ENCODE measurements around the gene COL23A1.

COL23A1 gene

GRCh38 chr5:178213003-178213461 is 377.2 kb downstream of the COL23A1 start:
- no peak for DNase-seq

GRCh38 chr5:178212241-178213002 is 377.8 kb downstream of the COL23A1 start:
- no peak for DNase-seq

- DNase-seq = no peak
These were observed 378.8 kb downstream of the COL23A1 start for GRCh38 chr5:178211095-178212048.

GRCh38 chr5:178210686-178211085 is 379.5 kb downstream of the COL23A1 start:
- DNase-seq = no peak

GRCh38 chr5:178210073-178210535 is 380.1 kb downstream of the COL23A1 start:
- no peak for DNase-seq

- DNase-seq = no peak
These were observed 380.7 kb downstream of the COL23A1 start for GRCh38 chr5:178209334-178210072.

- DNase-seq = peak in 1 of 2 experiments; percentile 20
These were observed 381.5 kb downstream of the COL23A1 start for GRCh38 chr5:178208540-178209227.

GRCh38 chr5:178207917-178208280 is 382.3 kb downstream of the COL23A1 start:
- DNase-seq = no peak

GRCh38 chr5:178207183-178207916 is 382.8 kb downstream of the COL23A1 start:
- peak in 1 of 2 experiments; percentile 22 for DNase-seq

- DNase-seq = no peak
These were observed 383.8 kb downstream of the COL23A1 start for GRCh38 chr5:178206166-178207101.

- DNase-seq = no peak
These were observed 384.5 kb downstream of the COL23A1 start for GRCh38 chr5:178205749-178206047.

- peak in 1 of 2 experiments; percentile 68 for DNase-seq
These were observed 385.1 kb downstream of the COL23A1 start for GRCh38 chr5:178204935-178205748.

GRCh38 chr5:178204182-178204934 is 385.8 kb downstream of the COL23A1 start, which contains the start of gene HNRNPAB:
TSS of gene HNRNPAB (plus strand) at chr5:178204533. CDS start at chr5:178204838, 305 bp downstream.
- peak; percentile 91 to 96 for DNase-seq

- DNase-seq = no peak
These were observed 386.5 kb downstream of the COL23A1 start for GRCh38 chr5:178203670-178204181.

GRCh38 chr5:178202541-178202940 is 387.7 kb downstream of the COL23A1 start:
- no peak for DNase-seq

- no peak for DNase-seq
These were observed 388.3 kb downstream of the COL23A1 start for GRCh38 chr5:178201927-178202235.

GRCh38 chr5:178201221-178201926 is 388.8 kb downstream of the COL23A1 start:
- DNase-seq = no peak
